ENCODE results near the gene NKG7.

DNA sequence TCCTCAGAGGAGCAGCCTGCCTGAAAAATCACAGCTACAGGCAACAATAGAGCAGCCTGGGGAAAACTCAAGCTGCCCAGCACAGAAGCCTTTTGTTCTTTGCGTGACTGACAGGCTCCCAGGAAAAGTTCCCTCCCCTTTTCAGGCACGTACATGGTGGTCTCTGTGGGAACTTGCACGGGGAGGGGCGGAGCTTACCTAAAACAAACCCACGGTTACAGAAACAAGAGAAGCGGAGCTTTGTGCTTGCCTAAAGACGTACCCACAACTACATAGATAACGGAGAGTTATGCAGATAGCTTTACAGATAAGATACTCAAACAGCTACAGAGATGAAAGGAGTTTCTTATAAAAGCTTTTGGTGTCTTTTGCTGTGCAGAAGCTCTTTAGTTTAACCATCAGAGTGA lies 17.7 kb downstream of the NKG7 start:
- TF ChIP-seq, protein P1, sequence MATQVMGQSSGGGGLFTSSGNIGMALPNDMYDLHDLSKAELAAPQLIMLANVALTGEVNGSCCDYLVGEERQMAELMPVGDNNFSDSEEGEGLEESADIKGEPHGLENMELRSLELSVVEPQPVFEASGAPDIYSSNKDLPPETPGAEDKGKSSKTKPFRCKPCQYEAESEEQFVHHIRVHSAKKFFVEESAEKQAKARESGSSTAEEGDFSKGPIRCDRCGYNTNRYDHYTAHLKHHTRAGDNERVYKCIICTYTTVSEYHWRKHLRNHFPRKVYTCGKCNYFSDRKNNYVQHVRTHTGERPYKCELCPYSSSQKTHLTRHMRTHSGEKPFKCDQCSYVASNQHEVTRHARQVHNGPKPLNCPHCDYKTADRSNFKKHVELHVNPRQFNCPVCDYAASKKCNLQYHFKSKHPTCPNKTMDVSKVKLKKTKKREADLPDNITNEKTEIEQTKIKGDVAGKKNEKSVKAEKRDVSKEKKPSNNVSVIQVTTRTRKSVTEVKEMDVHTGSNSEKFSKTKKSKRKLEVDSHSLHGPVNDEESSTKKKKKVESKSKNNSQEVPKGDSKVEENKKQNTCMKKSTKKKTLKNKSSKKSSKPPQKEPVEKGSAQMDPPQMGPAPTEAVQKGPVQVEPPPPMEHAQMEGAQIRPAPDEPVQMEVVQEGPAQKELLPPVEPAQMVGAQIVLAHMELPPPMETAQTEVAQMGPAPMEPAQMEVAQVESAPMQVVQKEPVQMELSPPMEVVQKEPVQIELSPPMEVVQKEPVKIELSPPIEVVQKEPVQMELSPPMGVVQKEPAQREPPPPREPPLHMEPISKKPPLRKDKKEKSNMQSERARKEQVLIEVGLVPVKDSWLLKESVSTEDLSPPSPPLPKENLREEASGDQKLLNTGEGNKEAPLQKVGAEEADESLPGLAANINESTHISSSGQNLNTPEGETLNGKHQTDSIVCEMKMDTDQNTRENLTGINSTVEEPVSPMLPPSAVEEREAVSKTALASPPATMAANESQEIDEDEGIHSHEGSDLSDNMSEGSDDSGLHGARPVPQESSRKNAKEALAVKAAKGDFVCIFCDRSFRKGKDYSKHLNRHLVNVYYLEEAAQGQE (IDR thresholded peaks at IDR 0.05; ENCODE audit: insufficient read depth in 1 of 2, low read depth in 2 of 2, low read length in 2 of 2) = no peak
- TF ChIP-seq POLR2AphosphoS5 (IDR thresholded peaks at IDR 0.05; ENCODE audit: low read depth, low read length) (no peak), SIN3A (IDR thresholded peaks at IDR 0.05; ENCODE audit: borderline replicate concordance, insufficient read depth, low read length) (no peak), TAF1 (IDR thresholded peaks at IDR 0.05; ENCODE audit: borderline replicate concordance, insufficient read depth, low read length) (no peak)

All from PFSK-1 (cell line).